OCI-LY1 (cell line): ENCODE data around the gene PLXNA1.
A peak's percentile ranks its signal among the peaks of the same experiment; 100 is the strongest.

Experiments used
- H2AFZ ChIP-seq: fragments of 200-600 bp; sonication (generic), shearing (Covaris generic); 2 replicates; pipeline ENCODE4 v1.6.0; 2014; ENCODE audit warnings: antibody characterized with exemption, mild to moderate bottlenecking, low read length
- H3F3A ChIP-seq: fragments of 200-600 bp; sonication (generic), shearing (Covaris generic); 2 replicates; pipeline ENCODE4 v1.6.0; 2014; ENCODE audit warnings: mild to moderate bottlenecking, antibody characterized with exemption, low read length, moderate library complexity; ENCODE audit not compliant: insufficient read depth
- H3K27ac ChIP-seq: fragments of 200-600 bp; sonication (generic); 2 replicates; pipeline ENCODE4 v1.5.1; 2014; ENCODE audit warnings: low read length, mixed run types, mild to moderate bottlenecking, low read depth; ENCODE audit not compliant: poor library complexity, severe bottlenecking
- H3K27me3 ChIP-seq: fragments of 200-600 bp; sonication (generic); 2 replicates; pipeline ENCODE4 v1.6.0; 2014; ENCODE audit warnings: antibody characterized with exemption, mild to moderate bottlenecking, low read length, moderate library complexity; ENCODE audit not compliant: insufficient read depth
- H3K36me3 ChIP-seq: fragments of 200-600 bp; sonication (generic); 2 replicates; pipeline ENCODE4 v1.6.1; 2014; ENCODE audit warnings: mild to moderate bottlenecking, antibody characterized with exemption, low read length, moderate library complexity, mixed read lengths; ENCODE audit not compliant: insufficient read depth
- H3K4me1 ChIP-seq: fragments of 200-600 bp; sonication (generic); 2 replicates; pipeline ENCODE4 v1.5.1; 2014; ENCODE audit warnings: mild to moderate bottlenecking, low read length, moderate library complexity; ENCODE audit not compliant: insufficient read depth, severe bottlenecking
- H3K4me2 ChIP-seq: fragments of 200-600 bp; sonication (generic), shearing (Covaris generic); 2 replicates; pipeline ENCODE4 v1.6.1; 2014; ENCODE audit warnings: low read length
- H3K4me3 ChIP-seq: fragments of 200-600 bp; sonication (generic); 2 replicates; pipeline ENCODE4 v1.5.1; 2014; ENCODE audit warnings: low read length, low read depth, mild to moderate bottlenecking, mixed read lengths; ENCODE audit not compliant: poor library complexity, severe bottlenecking
- H3K79me2 ChIP-seq: fragments of 200-600 bp; shearing (Covaris generic); 2 replicates; pipeline ENCODE4 v1.6.1; 2016; ENCODE audit warnings: mixed run types, low read length, mixed read lengths; ENCODE audit not compliant: insufficient read depth
- H3K9ac ChIP-seq: fragments of 200-600 bp; sonication (generic), shearing (Covaris generic); 2 replicates; pipeline ENCODE4 v1.6.1; 2014; ENCODE audit warnings: mild to moderate bottlenecking, low read length, mixed read lengths
- H3K9me2 ChIP-seq: fragments of 200-600 bp; sonication (generic), shearing (Covaris generic); 2 replicates; pipeline ENCODE4 v1.6.1; 2014; ENCODE audit warnings: low read depth, mild to moderate bottlenecking, low read length, mixed read lengths
- H3K9me3 ChIP-seq: fragments of 200-600 bp; shearing (Covaris generic); 2 replicates; pipeline ENCODE4 v1.6.1; 2014; ENCODE audit warnings: low read length, mixed read lengths
- H4K20me1 ChIP-seq: fragments of 200-600 bp; sonication (generic), shearing (Covaris generic); 2 replicates; pipeline ENCODE4 v1.6.0; 2016; ENCODE audit warnings: mild to moderate bottlenecking, low read length; ENCODE audit not compliant: insufficient read depth
- CTCF ChIP-seq: fragments of 200-600 bp; sonication (generic), shearing (Covaris generic); IDR thresholded peaks from 2 replicates; pipeline ENCODE4 v1.5.1; 2017; ENCODE audit warnings: mild to moderate bottlenecking, antibody characterized with exemption, low read length, moderate library complexity, mixed read lengths
- EZH2 ChIP-seq: fragments of 200-600 bp; sonication (generic), shearing (Covaris generic); IDR thresholded peaks from 2 replicates; pipeline ENCODE4 v1.8.0; 2017; ENCODE audit warnings: borderline replicate concordance, mixed run types, mild to moderate bottlenecking, antibody characterized with exemption, low read length, moderate library complexity, mixed read lengths

PLXNA1 gene

GRCh38 chr3:126982471-126983175 lies at the start of gene PLXNA1:
Gene PLXNA1, plus strand, starts transcription at chr3:126983115. Its CDS starts 5,479 bp downstream, at chr3:126988594.
- TF ChIP-seq EZH2 (no peak), CTCF (peak; percentile 89)
- H3K27ac ChIP-seq: no peak within 1 kb of the TSS
- no peaks in the 10 kb centered on the region for H4K20me1 ChIP-seq
- peak within 1 kb of the TSS; percentile 58 for H3K4me3 ChIP-seq
- no peaks in the 10 kb centered on the region for H3K79me2 ChIP-seq
- H3K27me3 ChIP-seq: no peaks in the 10 kb centered on the region; the same call in 1 of the 2 replicates
- H3K4me1 ChIP-seq: peaks cover 13% of the 10 kb centered on the region
- H3K4me2 ChIP-seq: peak within 1 kb of the TSS; percentile 79
- no peaks in the 10 kb centered on the region for H3K9me2 ChIP-seq
- peak within 1 kb of the TSS; percentile 67 for H3K9ac ChIP-seq
- no peaks in the 10 kb centered on the region for H3F3A ChIP-seq
- no peaks in the 10 kb centered on the region for H3K36me3 ChIP-seq
- no peaks in the 10 kb centered on the region for H3K9me3 ChIP-seq
- H2AFZ ChIP-seq: no peak within 1 kb of the TSS

- no peaks in the 10 kb centered on the region for H3K4me1 ChIP-seq
- H3K9ac ChIP-seq: no peak overlapping the region
- H4K20me1 ChIP-seq: no peaks in the 10 kb centered on the region
- no peak overlapping the region for H3K4me2 ChIP-seq
- no peaks in the 10 kb centered on the region for H3F3A ChIP-seq
- H3K79me2 ChIP-seq: no peaks in the 10 kb centered on the region
- no peak overlapping the region for H3K4me3 ChIP-seq
- no peak for TF ChIP-seq CTCF
- no peak for TF ChIP-seq EZH2
- no peaks in the 10 kb centered on the region for H3K36me3 ChIP-seq
- no peaks in the 10 kb centered on the region for H3K9me3 ChIP-seq
- H2AFZ ChIP-seq: no peak overlapping the region
- no peak overlapping the region for H3K27ac ChIP-seq
- H3K27me3 ChIP-seq: no peaks in the 10 kb centered on the region
- no peaks in the 10 kb centered on the region for H3K9me2 ChIP-seq
These were observed 48.8 kb upstream of the PLXNA1 start for GRCh38 chr3:126934031-126934531.

- H3F3A ChIP-seq: no peaks in the 10 kb centered on the region
- H4K20me1 ChIP-seq: no peaks in the 10 kb centered on the region
- H3K4me1 ChIP-seq: no peaks in the 10 kb centered on the region
- H3K9ac ChIP-seq: no peak overlapping the region
- no peak overlapping the region for H2AFZ ChIP-seq
- H3K27me3 ChIP-seq: no peaks in the 10 kb centered on the region
- H3K27ac ChIP-seq: no peak overlapping the region
- H3K79me2 ChIP-seq: no peaks in the 10 kb centered on the region
- H3K4me3 ChIP-seq: no peak overlapping the region
- no peaks in the 10 kb centered on the region for H3K9me2 ChIP-seq
- no peak for TF ChIP-seq EZH2
- TF ChIP-seq CTCF: no peak
- H3K4me2 ChIP-seq: no peak overlapping the region
- H3K9me3 ChIP-seq: no peaks in the 10 kb centered on the region
- H3K36me3 ChIP-seq: no peaks in the 10 kb centered on the region
These were observed 47.9 kb upstream of the PLXNA1 start for GRCh38 chr3:126934991-126935390.
